Embryonic facial prominence (tissue), 1 donor: ENCODE data around the gene TBC1D17.

ENCODE experiments used
- DNase-seq: peaks from one replicate; pipeline ENCODE4 v3.0.0-alpha.2; 2016; ENCODE audit errors: extremely low spot score

Gene TBC1D17

DNA sequence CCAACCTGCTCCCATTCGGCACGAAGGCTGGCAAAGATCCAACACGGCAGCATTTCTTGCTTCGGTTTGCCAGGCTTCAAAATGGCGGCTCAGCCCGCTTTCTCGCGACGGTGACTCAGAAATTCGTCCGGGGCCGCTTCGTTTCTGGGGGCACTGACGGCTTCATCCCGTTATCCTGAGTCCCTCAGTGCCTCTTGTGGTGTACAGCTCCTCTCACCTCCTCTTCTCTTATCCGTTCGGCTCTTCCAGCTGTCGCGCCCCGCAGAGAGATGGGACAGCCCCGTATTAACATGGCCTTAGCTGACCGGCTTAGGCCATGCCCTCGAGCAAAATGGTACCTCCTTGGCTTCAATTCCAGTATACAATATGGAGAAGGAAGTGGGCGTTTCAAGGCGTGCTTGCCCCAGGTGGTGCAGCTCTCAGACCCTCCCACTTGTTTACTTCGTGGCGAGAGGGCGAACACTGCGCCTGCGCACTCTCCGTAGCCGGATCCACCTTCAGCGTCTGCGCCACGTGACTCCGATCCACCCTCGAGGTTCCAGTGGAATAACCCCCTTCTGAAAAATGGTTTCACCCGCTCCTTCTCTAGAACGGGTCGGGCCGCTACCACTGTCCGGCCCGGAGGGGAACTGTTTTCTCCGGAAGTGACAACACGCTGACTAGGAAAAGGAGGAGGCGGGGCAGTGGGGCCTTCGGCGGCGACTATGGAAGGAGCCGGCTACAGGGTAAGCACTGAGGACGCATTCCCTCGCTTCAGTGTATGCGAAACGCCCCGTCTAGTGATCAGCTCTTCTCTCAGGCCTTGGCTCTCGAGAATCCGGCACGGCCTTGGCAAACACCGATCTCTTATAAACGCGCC is at the start of gene TBC1D17, which contains the start of gene AKT1S1:
Gene TBC1D17, plus strand, starts transcription at position 683 of the 859 bp plus-strand sequence. Its CDS starts 22 bp downstream, at position 705.
Gene AKT1S1, minus strand, starts transcription at position 336 of the 859 bp plus-strand sequence. CDS start 4,060 bp downstream, outside the sequence.
- DNase-seq = peak; percentile 100

- no peak for DNase-seq
These were observed 48.3 kb upstream of the TBC1D17 start for GRCh38 chr19:49829200-49829599.

DNA sequence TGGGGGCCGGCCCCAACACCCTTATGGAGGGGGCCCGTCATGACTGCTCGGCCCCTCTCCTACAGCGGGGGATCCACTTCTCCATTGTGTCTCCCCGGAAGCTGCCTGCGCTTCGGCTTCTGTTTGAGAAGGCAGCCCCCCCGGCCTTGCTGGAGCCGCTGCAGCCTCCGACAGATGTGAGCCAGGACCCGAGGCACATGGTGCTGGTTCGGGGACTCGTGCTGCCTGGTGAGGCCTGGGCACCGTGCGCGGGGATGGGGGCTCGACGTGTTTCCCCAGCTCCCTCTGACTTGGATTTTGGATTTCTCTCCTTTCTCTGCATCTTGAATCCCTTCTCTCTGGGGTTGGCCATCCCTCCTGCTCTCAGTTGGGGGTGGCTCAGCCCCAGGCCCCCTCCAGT is 47.8 kb upstream of the TBC1D17 start:
- DNase-seq = no peak

DNA sequence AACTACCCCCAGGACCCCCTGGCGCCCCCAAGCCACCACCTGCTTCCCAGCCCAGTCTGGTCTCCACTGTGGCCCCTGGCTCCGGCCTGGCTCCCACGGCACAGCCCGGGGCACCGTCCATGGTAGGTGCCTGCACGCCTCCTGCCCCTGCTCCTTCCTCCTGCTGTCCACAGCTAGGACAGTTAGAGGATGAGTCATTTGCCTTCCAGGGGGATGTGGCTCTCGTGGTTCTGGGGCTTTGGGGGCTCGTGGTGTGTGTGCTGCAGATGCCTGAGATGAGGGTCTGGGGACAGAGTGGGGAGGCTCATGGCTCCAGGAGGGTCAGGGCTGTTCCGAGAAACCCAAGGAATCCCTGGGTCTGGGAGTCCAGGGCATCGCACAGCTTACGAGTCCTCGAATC is 46.7 kb upstream of the TBC1D17 start:
- DNase-seq = no peak

- DNase-seq = no peak
These were observed 45.9 kb upstream of the TBC1D17 start for GRCh38 chr19:49831592-49831991.

GRCh38 chr19:49832556-49832955 is 44.9 kb upstream of the TBC1D17 start:
- no peak for DNase-seq

GRCh38 chr19:49833599-49833998 is 43.9 kb upstream of the TBC1D17 start:
- no peak for DNase-seq

DNA sequence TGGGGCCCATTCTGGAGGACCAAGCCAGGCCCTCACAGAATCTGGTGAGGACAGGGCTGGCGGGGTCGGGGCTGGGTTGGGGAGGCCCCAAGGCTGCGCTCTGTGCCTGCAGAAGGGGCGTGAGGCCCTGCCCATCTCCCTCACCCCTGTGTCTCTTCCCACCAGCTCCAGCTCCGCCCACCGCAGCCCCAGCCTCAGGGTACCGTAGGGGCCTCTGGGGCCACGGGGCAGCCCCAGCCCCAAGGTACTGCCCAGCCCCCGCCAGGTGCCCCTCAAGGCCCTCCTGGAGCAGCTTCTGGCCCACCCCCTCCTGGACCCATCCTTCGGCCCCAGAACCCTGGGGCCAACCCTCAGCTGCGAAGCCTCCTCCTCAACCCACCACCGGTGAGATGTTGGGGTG is 41.9 kb upstream of the TBC1D17 start:
- no peak for DNase-seq

DNA sequence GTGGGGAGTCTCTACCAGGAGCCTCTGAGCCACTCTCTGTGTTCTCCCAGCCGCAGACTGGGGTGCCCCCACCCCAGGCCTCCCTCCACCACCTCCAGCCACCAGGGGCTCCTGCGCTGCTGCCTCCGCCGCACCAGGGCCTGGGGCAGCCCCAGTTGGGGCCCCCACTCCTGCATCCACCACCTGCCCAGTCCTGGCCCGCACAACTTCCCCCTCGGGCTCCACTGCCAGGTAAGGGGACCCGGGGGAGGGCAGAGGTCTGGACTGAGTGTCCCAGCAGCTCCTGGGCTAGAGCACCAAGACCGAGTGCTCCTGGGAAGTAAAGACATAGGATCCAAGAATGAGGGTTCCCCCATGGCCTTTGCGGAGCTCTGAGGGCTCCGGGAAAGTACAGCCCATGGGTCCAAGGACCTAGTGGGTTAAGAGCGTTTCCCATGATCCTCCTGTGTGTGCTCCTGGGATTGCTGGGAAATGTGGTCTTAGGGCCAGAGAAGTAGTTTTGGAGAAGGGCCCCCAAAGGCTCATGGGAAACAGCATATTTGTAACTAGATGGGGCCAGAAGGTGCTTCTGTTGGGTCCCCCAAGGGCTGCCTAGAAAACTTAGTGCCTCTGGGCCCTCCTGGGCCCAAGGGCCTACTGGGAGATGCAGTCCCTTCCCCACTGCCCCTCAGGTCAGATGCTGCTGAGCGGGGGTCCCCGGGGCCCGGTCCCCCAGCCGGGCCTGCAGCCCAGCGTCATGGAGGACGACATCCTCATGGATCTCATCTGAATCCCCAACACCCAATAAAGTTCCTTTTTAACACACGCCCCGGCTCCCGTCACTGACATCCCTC is 41.1 kb upstream of the TBC1D17 start:
- DNase-seq = no peak

GRCh38 chr19:49837009-49837310 is 40.5 kb upstream of the TBC1D17 start:
- no peak for DNase-seq

- no peak for DNase-seq
These were observed 40.1 kb upstream of the TBC1D17 start for GRCh38 chr19:49837425-49837824.

DNA sequence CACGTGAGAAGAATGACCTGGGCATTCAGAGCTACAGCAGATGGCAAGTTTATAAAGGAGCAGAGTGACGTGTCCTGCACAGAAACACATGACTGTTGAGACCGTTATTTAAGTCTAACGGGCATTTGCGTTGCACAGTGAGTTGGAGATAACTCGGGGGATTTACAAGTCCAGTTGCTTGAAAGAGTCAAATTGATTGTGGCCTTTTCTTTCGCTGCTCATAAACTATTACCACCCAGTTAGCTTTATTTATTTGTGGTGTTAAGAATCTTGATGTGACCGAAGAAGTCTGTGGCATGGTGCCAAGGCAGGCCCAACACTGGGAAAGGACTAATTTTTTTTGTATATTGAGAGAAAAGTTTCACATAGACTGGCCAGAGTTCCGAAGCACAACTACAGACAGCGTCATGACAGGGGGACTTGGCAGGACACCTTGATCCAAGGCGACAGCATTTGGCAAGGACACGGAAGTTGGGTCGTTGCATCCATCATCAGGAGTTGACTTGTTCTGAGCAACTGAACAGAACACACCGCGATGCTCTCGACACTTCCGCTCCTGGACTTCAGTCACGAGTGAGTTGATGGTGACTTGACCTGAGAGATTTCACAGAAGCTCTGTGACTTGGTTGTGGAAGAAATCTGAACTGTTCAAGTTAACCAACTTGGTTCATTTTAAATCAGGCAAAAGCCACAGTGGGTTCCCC is 38.5 kb upstream of the TBC1D17 start:
- no peak for DNase-seq

GRCh38 chr19:49839713-49840112 is 37.8 kb upstream of the TBC1D17 start:
- no peak for DNase-seq

DNA sequence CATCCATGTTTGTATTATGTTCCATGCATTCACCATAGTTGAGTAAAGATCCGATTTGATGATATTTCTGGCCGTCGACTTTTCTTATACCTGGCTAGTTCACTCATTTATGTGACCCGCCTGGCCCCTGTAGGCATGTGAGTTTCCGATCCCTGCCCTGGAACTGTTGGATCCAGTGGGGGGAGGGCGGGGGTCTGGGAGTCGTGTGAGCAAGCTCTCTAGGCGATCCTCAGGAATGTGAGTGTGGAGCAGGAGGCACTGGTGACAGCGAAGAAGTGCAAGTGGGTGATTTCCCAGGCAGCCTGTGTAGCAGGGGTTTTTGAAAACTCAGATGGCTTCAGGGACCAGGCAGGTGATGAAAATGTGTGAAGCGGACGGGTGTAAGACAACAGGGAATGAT is 37.2 kb upstream of the TBC1D17 start:
- DNase-seq = no peak

DNA sequence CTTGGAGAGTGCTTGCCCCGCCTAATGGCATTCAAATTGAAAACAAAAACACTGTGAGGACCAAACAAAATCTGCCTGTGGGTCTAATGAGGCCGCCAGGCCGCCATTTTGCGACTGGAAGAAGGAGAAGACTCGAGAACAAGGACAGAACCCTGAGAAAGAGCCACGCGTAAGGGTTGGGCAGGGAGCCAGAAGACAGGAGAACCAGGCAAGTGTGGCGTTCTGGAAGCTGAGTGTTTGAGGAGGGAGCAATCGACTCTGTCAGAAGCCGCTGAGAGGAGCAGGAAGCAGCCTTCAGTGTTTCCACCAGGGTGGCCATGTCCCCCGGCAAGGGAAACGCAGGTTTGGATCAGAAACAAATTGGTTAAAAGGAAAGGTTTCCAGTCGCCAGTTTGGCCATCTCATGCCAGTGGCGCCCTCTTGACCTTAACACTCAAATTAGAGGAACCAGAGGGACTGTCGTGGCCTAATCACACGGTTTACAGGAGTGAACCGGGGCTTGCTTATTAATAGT is 36.7 kb upstream of the TBC1D17 start:
- no peak for DNase-seq

- DNase-seq = no peak
These were observed 34.2 kb upstream of the TBC1D17 start for GRCh38 chr19:49843265-49843664.

- DNase-seq = no peak
These were observed 33.1 kb upstream of the TBC1D17 start for GRCh38 chr19:49844138-49845095.

DNA sequence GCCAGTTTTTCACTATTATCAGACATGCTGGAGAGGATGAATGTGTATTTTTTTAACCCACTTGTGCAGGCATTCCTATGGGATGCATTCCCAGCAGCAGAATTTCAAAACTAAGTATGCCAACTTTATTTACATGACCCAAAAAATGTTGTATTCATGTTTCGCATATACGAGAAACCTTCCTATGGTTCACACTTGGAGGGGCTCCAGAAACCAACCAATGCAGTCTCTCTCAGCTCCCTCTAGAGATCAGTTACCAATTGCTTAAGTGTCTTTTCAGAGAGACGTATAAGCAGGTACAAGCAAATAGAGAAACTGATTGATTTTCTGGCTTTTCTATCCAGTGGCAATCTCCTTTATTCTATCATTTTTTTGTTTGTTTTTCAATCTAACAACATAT is 32.1 kb upstream of the TBC1D17 start:
- DNase-seq = no peak

DNA sequence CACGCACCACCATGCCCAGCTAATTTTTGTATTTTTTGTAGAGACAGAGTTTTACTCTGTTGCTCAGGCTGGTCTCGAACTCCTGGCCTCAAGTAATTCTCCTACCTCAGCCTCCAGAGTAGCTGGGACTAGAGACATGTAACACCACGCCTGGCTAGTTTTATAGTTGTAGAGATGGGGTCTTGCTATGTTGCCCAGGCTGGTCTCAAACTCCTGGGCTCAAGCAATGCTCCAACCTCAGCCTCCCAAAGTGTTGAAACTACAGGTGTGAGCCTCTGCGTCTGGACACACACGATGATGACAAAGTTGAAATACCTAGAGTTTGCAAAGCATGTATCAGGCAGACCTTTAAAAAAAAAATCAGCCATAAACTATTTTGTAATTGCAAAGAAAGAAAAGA is 31.1 kb upstream of the TBC1D17 start:
- no peak for DNase-seq

- DNase-seq = no peak
These were observed 29.5 kb upstream of the TBC1D17 start for GRCh38 chr19:49847731-49848696.
